ENCODE results near the gene SLC4A5.

GRCh38 chr2:74262681-74263080 is 80.5 kb downstream of the SLC4A5 start:
- no peak for TF ChIP-seq CTCF (IDR thresholded peaks at IDR 0.05; ENCODE audit: low read depth, low read length, poor library complexity, severe bottlenecking)
- TF ChIP-seq EZH2phosphoT487 (IDR thresholded peaks at IDR 0.05; ENCODE audit: borderline replicate concordance, low read length): no peak

Data from DOHH2 (cell line).